GM23338 (cell line): ENCODE data around the gene FLOT1. TPM values are rescaled to one million over a fixed set of nuclear protein-coding genes. Genes with fewer than 3 reads are reported as not detected.

Experiments used
- ATAC-seq: fragments of 200-7000 bp; cut with Tn5 transposase; 3 replicates; pipeline ENCODE4 v1.9.1; 2020
- DNase-seq: peaks from one replicate; pipeline ENCODE4 v3.0.0-alpha.2; 2015; ENCODE audit warnings: low spot score
- H2AFZ ChIP-seq: fragments of 200-600 bp; sonication (generic); 2 replicates; pipeline ENCODE4 v1.8.0; 2016; ENCODE audit warnings: antibody characterized with exemption, mild to moderate bottlenecking, moderate library complexity
- H3F3A ChIP-seq: fragments of 200-600 bp; sonication (generic); replicated peaks from 2 replicates; pipeline ENCODE4 v1.8.0; 2017; ENCODE audit warnings: antibody characterized with exemption, mixed run types, low read depth
- H3K27ac ChIP-seq: fragments of 200-600 bp; sonication (generic); 2 replicates; pipeline ENCODE4 v1.6.1; 2016; ENCODE audit warnings: low read depth
- H3K27me3 ChIP-seq: fragments of 200-600 bp; sonication (generic); 2 replicates; pipeline ENCODE4 v1.8.0; 2016; ENCODE audit warnings: mild to moderate bottlenecking, mixed run types, moderate library complexity; ENCODE audit not compliant: insufficient read depth
- H3K36me3 ChIP-seq: fragments of 200-600 bp; sonication (generic); 2 replicates; pipeline ENCODE4 v1.8.0; 2016; ENCODE audit warnings: mild to moderate bottlenecking; ENCODE audit not compliant: insufficient read depth
- H3K4me1 ChIP-seq: fragments of 200-600 bp; sonication (generic); 2 replicates; pipeline ENCODE4 v1.8.0; 2016; ENCODE audit warnings: mild to moderate bottlenecking, moderate library complexity; ENCODE audit not compliant: insufficient read depth
- H3K4me2 ChIP-seq: fragments of 200-600 bp; sonication (generic); 2 replicates; pipeline ENCODE4 v1.7.1; 2017; ENCODE audit warnings: mixed run types
- H3K4me3 ChIP-seq: fragments of 200-600 bp; sonication (generic); 2 replicates; pipeline ENCODE4 v1.6.1; 2016; ENCODE audit warnings: mixed run types
- H3K79me2 ChIP-seq: fragments of 200-600 bp; sonication (generic); replicated peaks from 2 replicates; pipeline ENCODE4 v1.8.0; 2017; ENCODE audit warnings: mild to moderate bottlenecking; ENCODE audit not compliant: insufficient read depth
- H3K9me2 ChIP-seq: fragments of 200-600 bp; sonication (generic); 2 replicates; pipeline ENCODE4 v1.8.0; 2017; ENCODE audit not compliant: insufficient read depth
- H4K20me1 ChIP-seq: fragments of 200-600 bp; sonication (generic); replicated peaks from 2 replicates; pipeline ENCODE4 v1.8.0; 2017; ENCODE audit warnings: mild to moderate bottlenecking; ENCODE audit not compliant: insufficient read depth
- H3K27ac Mint-ChIP-seq: 2 replicates; pipeline ENCODE4 v1.8.0; 2020; ENCODE audit warnings: inconsistent platforms, mild to moderate bottlenecking, moderate library complexity, mixed read lengths
- H3K27me3 Mint-ChIP-seq: 3 replicates; pipeline ENCODE4 v1.8.0; 2022; ENCODE audit warnings: low read depth, mild to moderate bottlenecking, moderate library complexity, mixed read lengths, inconsistent platforms; ENCODE audit not compliant: insufficient read depth, poor library complexity
- H3K36me3 Mint-ChIP-seq: 3 replicates; pipeline ENCODE4 v1.8.0; 2021; ENCODE audit warnings: low read depth, mild to moderate bottlenecking, inconsistent platforms, moderate library complexity, mixed read lengths
- H3K4me1 Mint-ChIP-seq: 3 replicates; pipeline ENCODE4 v1.8.0; 2020; ENCODE audit warnings: mild to moderate bottlenecking, inconsistent platforms, mixed read lengths
- H3K4me3 Mint-ChIP-seq: 3 replicates; pipeline ENCODE4 v1.8.0; 2021; ENCODE audit warnings: moderate library complexity, mild to moderate bottlenecking, inconsistent platforms, mixed read lengths
- H3K9me3 Mint-ChIP-seq: 3 replicates; pipeline ENCODE4 v1.8.0; 2020; ENCODE audit warnings: moderate library complexity, mild to moderate bottlenecking, inconsistent platforms, mixed read lengths
- CREB1 ChIP-seq: fragments of 250-450 bp; sonication (Bioruptor Pico); IDR thresholded peaks from 2 replicates; pipeline ENCODE4 v1.5.0; 2020; ENCODE audit warnings: low read depth, mild to moderate bottlenecking, moderate library complexity
- EZH2 ChIP-seq: fragments of 200-600 bp; sonication (generic); IDR thresholded peaks from one replicate; pipeline ENCODE4 v1.8.0; 2017; ENCODE audit warnings: antibody characterized with exemption, mild to moderate bottlenecking, low read depth; ENCODE audit not compliant: unreplicated experiment
- JUNB ChIP-seq: IDR thresholded peaks from one replicate; pipeline ENCODE4 v1.6.1; 2016; ENCODE audit warnings: antibody characterized with exemption; ENCODE audit not compliant: unreplicated experiment
- STAT1 ChIP-seq: IDR thresholded peaks from one replicate; pipeline ENCODE4 v1.6.1; 2016; ENCODE audit warnings: antibody characterized with exemption; ENCODE audit not compliant: unreplicated experiment
- ZNF114 ChIP-seq: fragments of 250-450 bp; sonication (Bioruptor Pico); IDR thresholded peaks from 2 replicates; pipeline ENCODE4 v1.5.0; 2020; ENCODE audit warnings: mild to moderate bottlenecking, moderate library complexity
- ZNF331 ChIP-seq: fragments of 250-450 bp; sonication (Bioruptor Pico); IDR thresholded peaks from 2 replicates; pipeline ENCODE4 v1.5.0; 2020; ENCODE audit warnings: low read depth, mild to moderate bottlenecking, moderate library complexity
- polyA plus RNA-seq: library from polyadenylated mRNA; unstranded; fragments of >200 nt; fragmentation: Nextera tagmentation; extraction: Ambion mirVana; gene quantifications from 2 replicates; pipeline ENCODE4 v1.2.1, GENCODE V29; 2016
- total RNA-seq: library from RNA; depleted of rRNA; stranded (reverse); fragments of >200 nt; shearing (Covaris generic); gene quantifications from 2 replicates; pipeline ENCODE4 v1.2.3, GENCODE V29; 2014
- TF ChIP-seq, protein P1 (sequence below): fragments of 250-450 bp; sonication (Bioruptor Pico); IDR thresholded peaks from 2 replicates; pipeline ENCODE4 v1.5.0; 2020; ENCODE audit warnings: mild to moderate bottlenecking, moderate library complexity
- TF ChIP-seq, protein P2 (sequence below): IDR thresholded peaks from one replicate; pipeline ENCODE4 v1.6.1; 2018; ENCODE audit warnings: antibody characterized with exemption; ENCODE audit not compliant: unreplicated experiment
- TF ChIP-seq, protein P3 (sequence below), 2 experiments: fragments of 200-600 bp in 1 of 2; sonication (generic) in 1 of 2; conservative IDR thresholded peaks; 2 replicates each; pipeline versions ENCODE4 v1.5.1 to v1.6.1; 2016 to 2017; ENCODE audit warnings: antibody characterized with exemption in 2 of 2, low read depth in 2 of 2, mild to moderate bottlenecking in 2 of 2, moderate library complexity in 1 of 2

FLOT1 gene
- total and polyA plus RNA-seq, 2 experiments from 2014 or later: 72.2 to 94.5 TPM

DNA sequence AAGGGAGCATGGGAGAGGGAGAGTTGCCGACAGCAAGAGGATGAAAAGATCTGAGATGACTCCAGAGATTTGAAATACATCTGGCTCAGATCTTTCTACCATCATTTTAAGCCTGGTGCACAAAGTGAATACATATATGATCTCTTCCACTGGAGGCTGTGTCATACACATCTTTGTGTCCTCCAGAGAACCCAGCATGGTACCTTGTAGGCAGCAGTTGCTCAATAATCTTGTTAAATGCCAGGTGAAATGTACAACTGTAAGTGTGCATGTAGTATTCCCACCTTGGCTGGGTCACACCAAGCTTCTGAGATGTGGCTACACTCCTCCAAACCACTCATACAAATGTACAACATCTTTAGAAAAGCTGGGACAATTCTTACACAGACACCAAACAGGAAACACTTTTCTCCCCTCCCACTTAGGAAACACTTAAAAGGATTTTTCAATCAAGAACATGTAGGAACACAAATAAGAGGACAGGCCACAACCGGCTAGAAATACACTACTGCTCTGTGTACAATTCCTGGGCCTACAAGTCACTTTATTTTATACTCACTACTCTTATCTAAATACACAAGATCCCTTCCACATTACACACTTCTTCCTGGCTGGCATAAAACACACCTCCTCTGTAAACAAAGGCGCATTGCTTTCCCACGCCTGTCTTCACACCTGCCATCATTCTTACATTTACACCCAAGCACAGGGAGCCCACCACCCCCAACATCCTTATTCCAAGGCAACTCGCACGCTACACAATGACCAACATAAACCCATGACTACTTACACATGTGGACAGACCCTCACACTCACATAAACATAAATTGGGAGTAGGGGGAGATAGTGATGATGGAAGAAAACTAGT lies 5.6 kb upstream of the FLOT1 start (continued):
- TF ChIP-seq, protein P1, sequence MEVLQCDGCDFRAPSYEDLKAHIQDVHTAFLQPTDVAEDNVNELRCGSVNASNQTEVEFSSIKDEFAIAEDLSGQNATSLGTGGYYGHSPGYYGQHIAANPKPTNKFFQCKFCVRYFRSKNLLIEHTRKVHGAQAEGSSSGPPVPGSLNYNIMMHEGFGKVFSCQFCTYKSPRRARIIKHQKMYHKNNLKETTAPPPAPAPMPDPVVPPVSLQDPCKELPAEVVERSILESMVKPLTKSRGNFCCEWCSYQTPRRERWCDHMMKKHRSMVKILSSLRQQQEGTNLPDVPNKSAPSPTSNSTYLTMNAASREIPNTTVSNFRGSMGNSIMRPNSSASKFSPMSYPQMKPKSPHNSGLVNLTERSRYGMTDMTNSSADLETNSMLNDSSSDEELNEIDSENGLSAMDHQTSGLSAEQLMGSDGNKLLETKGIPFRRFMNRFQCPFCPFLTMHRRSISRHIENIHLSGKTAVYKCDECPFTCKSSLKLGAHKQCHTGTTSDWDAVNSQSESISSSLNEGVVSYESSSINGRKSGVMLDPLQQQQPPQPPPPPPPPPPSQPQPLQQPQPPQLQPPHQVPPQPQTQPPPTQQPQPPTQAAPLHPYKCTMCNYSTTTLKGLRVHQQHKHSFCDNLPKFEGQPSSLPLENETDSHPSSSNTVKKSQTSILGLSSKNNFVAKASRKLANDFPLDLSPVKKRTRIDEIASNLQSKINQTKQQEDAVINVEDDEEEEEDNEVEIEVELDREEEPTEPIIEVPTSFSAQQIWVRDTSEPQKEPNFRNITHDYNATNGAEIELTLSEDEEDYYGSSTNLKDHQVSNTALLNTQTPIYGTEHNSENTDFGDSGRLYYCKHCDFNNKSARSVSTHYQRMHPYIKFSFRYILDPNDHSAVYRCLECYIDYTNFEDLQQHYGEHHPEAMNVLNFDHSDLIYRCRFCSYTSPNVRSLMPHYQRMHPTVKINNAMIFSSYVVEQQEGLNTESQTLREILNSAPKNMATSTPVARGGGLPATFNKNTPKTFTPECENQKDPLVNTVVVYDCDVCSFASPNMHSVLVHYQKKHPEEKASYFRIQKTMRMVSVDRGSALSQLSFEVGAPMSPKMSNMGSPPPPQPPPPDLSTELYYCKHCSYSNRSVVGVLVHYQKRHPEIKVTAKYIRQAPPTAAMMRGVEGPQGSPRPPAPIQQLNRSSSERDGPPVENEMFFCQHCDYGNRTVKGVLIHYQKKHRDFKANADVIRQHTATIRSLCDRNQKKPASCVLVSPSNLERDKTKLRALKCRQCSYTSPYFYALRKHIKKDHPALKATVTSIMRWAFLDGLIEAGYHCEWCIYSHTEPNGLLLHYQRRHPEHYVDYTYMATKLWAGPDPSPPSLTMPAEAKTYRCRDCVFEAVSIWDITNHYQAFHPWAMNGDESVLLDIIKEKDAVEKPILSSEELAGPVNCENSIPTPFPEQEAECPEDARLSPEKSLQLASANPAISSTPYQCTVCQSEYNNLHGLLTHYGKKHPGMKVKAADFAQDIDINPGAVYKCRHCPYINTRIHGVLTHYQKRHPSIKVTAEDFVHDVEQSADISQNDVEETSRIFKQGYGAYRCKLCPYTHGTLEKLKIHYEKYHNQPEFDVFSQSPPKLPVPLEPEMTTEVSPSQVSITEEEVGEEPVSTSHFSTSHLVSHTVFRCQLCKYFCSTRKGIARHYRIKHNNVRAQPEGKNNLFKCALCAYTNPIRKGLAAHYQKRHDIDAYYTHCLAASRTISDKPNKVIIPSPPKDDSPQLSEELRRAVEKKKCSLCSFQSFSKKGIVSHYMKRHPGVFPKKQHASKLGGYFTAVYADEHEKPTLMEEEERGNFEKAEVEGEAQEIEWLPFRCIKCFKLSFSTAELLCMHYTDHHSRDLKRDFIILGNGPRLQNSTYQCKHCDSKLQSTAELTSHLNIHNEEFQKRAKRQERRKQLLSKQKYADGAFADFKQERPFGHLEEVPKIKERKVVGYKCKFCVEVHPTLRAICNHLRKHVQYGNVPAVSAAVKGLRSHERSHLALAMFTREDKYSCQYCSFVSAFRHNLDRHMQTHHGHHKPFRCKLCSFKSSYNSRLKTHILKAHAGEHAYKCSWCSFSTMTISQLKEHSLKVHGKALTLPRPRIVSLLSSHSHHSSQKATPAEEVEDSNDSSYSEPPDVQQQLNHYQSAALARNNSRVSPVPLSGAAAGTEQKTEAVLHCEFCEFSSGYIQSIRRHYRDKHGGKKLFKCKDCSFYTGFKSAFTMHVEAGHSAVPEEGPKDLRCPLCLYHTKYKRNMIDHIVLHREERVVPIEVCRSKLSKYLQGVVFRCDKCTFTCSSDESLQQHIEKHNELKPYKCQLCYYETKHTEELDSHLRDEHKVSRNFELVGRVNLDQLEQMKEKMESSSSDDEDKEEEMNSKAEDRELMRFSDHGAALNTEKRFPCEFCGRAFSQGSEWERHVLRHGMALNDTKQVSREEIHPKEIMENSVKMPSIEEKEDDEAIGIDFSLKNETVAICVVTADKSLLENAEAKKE (CRISPR knock-in tag): no peak
- TF ChIP-seq ZNF114: no peak
- no peak for TF ChIP-seq CREB1 (CRISPR knock-in tag)
- TF ChIP-seq STAT1: no peak
- no peak for TF ChIP-seq ZNF331 (CRISPR knock-in tag)

DNA sequence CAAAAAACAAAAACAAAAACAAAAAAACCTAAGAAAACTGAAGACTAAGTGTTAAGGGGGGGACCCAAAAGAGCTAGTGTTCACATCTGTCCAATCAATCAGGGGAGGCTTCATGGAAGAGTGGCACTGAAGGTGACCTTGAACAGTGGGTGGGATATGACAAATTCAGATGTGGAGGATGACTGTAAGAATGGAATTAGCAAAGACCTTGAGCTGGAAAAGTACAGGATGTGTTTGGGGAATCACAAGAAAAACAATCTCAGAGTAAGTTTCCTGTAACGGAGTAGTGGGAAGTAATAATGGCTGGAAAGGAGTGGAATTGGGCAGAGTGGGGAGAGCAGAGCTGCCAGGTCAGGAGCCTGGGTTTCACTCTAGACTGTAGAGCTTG lies 4.8 kb upstream of the FLOT1 start:
- H3K4me3 ChIP-seq: no peak overlapping the region
- no peak overlapping the region for H3K4me2 ChIP-seq
- peaks cover 15% of the 10 kb centered on the region for H3K4me1 ChIP-seq
- peaks cover 16% of the 10 kb centered on the region for H3K27me3 Mint-ChIP-seq
- peaks cover 4% of the 10 kb centered on the region for H4K20me1 ChIP-seq
- H2AFZ ChIP-seq: no peak overlapping the region
- H3K27ac ChIP-seq: no peak overlapping the region
- ATAC-seq (no peak), DNase-seq (no peak)
- H3K4me3 Mint-ChIP-seq: no peak overlapping the region; the same call in 2 of the 3 replicates
- H3K36me3 Mint-ChIP-seq: peaks cover 4% of the 10 kb centered on the region
- H3F3A ChIP-seq: peaks cover 13% of the 10 kb centered on the region
- H3K36me3 ChIP-seq: no peaks in the 10 kb centered on the region
- no peaks in the 10 kb centered on the region for H3K9me2 ChIP-seq
- no peak overlapping the region for H3K27ac Mint-ChIP-seq
- H3K79me2 ChIP-seq: 0 out of 2 replicates have a peak, but pooled peaks cover 4% of the 10 kb centered on the region
- H3K4me1 Mint-ChIP-seq: peaks cover 20% of the 10 kb centered on the region
- no peaks in the 10 kb centered on the region; the same call in 2 of the 3 replicates for H3K9me3 Mint-ChIP-seq
- peaks cover 8% of the 10 kb centered on the region for H3K27me3 ChIP-seq
- no peak for TF ChIP-seq ZNF331 (CRISPR knock-in tag)
- no peak for TF ChIP-seq EZH2
- no peak for TF ChIP-seq STAT1
- TF ChIP-seq, protein P2, sequence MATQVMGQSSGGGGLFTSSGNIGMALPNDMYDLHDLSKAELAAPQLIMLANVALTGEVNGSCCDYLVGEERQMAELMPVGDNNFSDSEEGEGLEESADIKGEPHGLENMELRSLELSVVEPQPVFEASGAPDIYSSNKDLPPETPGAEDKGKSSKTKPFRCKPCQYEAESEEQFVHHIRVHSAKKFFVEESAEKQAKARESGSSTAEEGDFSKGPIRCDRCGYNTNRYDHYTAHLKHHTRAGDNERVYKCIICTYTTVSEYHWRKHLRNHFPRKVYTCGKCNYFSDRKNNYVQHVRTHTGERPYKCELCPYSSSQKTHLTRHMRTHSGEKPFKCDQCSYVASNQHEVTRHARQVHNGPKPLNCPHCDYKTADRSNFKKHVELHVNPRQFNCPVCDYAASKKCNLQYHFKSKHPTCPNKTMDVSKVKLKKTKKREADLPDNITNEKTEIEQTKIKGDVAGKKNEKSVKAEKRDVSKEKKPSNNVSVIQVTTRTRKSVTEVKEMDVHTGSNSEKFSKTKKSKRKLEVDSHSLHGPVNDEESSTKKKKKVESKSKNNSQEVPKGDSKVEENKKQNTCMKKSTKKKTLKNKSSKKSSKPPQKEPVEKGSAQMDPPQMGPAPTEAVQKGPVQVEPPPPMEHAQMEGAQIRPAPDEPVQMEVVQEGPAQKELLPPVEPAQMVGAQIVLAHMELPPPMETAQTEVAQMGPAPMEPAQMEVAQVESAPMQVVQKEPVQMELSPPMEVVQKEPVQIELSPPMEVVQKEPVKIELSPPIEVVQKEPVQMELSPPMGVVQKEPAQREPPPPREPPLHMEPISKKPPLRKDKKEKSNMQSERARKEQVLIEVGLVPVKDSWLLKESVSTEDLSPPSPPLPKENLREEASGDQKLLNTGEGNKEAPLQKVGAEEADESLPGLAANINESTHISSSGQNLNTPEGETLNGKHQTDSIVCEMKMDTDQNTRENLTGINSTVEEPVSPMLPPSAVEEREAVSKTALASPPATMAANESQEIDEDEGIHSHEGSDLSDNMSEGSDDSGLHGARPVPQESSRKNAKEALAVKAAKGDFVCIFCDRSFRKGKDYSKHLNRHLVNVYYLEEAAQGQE: no peak
- TF ChIP-seq, protein P3, sequence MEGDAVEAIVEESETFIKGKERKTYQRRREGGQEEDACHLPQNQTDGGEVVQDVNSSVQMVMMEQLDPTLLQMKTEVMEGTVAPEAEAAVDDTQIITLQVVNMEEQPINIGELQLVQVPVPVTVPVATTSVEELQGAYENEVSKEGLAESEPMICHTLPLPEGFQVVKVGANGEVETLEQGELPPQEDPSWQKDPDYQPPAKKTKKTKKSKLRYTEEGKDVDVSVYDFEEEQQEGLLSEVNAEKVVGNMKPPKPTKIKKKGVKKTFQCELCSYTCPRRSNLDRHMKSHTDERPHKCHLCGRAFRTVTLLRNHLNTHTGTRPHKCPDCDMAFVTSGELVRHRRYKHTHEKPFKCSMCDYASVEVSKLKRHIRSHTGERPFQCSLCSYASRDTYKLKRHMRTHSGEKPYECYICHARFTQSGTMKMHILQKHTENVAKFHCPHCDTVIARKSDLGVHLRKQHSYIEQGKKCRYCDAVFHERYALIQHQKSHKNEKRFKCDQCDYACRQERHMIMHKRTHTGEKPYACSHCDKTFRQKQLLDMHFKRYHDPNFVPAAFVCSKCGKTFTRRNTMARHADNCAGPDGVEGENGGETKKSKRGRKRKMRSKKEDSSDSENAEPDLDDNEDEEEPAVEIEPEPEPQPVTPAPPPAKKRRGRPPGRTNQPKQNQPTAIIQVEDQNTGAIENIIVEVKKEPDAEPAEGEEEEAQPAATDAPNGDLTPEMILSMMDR (conservative IDR thresholded peaks at IDR 0.05; ENCODE audit: low read depth in 2 of 2): no peak
- TF ChIP-seq JUNB: no peak
